Germinal center (tissue), 1 donor: ENCODE measurements around the gene MPRIP.

Source experiments
- DNase-seq: peaks from one replicate; pipeline ENCODE4 v3.0.0; 2012; ENCODE audit warnings: mixed read lengths, low spot score

MPRIP gene

DNA sequence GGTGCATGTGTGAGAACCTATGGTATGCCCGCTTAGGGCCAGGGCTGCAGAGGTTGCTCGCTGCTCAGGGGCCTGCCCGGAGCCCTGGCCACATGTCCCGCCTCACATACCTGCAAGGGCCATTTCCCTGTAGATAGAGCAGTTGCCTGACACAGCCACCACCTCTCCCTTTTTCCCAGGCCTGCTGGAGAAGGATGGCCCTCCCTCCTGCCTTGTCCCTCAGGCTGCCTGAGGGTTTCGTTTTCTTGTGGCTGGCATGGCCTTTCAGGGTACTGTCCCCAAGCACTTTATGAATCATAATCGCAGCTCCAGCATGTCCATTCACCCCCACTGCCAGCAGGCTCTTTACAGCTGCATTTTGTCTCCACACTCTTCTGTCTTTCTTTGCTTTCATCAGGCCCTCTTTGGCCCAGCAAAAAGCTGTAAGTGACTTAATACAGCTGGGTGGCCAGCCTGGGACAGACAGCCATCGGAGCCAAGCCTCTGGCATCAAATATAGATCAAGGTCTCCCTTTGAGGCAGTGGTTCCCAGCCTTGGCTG, 65.7 kb downstream of the MPRIP start:
- no peak for DNase-seq

DNA sequence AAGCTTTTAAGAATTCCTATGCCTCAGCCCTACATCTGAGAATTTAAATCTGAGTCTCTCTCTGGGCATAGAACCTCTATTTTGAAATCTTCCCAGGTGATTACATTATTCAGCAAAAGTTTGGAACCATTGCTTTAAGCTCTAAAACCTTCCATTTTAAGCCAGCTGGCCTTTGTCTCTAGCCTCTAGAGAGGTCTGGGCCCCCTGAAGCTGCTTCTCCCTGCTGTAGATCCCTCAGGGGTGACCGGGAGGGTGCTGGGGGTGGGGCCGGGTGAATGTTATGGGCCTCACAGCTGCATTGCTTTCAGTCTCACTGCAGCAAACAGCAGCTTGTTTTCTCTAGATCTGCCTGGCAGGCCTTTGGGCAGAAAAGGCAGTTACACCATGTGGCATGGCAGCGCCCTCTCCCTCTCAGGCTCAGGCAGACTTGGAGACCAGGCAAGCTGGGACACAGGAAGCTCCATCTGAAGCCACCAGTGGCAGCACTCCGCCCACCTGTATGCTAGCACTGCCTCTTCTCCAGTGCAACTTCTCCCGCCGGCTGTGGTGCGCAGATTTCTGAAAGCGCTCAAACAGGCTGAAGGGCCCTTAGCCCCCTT, 66.3 kb downstream of the MPRIP start:
- no peak for DNase-seq

- no peak for DNase-seq
Measured at GRCh38 chr17:17109256-17109655, 67.0 kb downstream of the MPRIP start.

- no peak for DNase-seq
Measured at GRCh38 chr17:17109907-17110306, 67.7 kb downstream of the MPRIP start.

GRCh38 chr17:17110520-17110919, 68.3 kb downstream of the MPRIP start:
- no peak for DNase-seq

DNA sequence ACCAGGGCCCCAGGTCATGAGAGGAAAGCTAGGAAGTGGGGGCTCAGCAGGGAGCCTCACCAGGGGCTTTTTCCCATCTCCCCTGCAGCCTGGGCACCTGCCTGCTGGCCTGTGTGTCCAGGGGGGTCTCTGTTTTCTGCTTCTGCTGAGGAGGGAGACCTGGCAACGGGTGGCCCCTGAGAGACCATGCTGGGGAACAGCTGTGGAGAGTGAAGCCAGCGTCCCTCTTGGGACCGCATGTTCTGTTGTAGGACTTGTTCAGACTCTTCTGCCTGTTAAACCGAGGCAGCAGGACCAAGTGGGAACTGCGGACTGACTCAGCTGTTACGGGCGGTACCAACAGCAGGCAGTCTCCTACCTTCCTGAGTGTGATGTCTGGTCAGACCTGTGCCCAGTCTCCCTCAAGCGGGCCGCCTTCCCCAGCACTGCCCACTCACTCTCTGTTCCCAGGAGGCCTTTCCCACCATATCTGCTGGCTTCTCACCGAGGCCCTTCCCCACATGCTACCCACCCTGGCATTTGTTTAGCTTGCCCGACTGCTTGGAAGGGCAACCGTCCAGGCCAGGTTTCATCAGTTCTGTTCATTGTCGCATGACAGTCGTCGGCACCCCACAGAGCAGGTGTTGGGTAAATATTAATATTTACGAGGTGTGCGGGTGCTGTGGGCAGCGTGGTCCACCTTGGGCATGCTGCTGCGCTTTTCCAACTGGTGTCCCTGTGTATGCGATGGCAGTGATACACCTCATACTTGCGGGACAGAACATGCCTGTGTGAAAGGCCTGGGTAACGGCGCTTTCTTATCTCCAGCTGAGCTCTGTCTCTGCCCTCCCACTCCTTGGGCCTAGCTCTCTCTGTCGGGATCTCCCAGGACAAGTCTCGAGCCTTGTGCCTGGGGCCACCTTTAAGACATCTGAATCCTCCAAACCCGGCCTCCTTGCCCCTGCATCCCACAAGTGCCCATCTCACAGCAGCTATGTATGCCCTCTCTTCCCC, 69.4 kb downstream of the MPRIP start:
- no peak for DNase-seq

GRCh38 chr17:17112628-17113200, 70.5 kb downstream of the MPRIP start:
- DNase-seq = no peak

DNA sequence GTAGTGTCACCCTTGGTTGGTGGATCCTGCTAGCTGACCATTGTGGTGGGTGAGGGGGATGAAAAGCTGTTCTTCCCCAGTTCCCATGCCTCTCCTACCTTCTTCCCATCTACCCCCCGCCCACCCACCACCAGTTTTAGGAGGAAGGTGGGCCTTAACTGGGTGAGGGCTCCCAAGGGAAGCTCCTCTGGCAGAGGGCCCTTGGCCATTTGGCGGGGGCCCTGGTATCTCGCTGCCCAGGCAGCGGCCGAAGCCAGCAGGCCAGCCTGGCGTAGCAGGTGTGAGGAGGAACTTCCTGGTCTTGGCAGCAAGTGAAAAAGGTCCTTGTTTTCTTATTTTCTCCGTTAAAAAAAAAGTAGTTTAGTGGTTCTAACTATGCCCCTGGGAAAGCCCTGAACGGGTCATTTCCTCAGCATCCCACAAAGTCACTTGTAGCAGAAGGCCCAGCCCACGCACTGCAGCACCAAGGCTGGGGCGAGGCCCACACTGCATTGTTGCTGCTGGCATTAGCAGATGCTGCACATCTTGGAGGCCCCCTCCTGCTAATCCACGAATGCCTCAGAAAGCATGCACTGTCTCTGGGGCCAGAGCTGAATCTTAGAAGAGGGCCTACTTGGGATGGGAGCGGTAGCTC, 72.5 kb downstream of the MPRIP start:
- DNase-seq = no peak

DNA sequence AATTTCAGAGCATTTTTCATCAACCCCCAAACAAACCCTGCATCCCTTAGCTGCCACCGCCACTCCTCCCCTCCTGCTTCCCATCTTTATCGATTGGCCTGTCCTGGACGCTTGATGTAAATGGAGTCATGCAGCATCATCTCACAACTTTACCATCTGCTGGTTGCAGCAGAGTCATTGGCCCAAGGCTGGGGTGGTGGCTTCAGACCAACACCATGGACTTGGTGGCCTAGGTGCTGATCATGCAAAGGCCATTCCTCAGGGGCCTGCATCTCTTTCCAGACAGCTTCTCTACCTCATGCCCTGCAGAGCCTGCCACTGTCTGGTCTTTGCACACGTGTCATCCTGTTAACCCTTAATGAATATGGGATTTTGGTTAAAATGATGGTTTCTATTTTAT, 73.4 kb downstream of the MPRIP start:
- no peak for DNase-seq

DNA sequence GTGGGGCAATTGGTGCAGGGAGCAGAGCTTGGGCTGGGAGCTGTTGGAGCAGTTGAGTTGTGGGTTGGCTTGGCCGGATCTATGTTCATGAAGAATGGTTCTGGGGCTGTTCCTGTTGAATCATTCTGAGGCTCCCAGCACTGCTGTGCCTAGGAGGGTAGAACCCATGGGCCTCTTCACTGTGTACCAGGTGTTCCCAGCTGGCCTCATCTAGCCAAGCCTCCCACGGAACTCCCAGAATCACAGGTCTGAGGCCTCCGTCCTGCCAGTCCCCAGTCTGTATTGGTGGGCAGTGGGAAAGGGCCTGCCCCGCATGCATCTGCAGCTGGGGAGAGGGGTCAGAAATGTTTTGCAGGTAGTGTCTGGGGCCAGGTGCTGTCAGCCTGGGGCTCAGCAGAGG, 74.1 kb downstream of the MPRIP start:
- DNase-seq = no peak

GRCh38 chr17:17117923-17118322, 75.7 kb downstream of the MPRIP start:
- DNase-seq = no peak

DNA sequence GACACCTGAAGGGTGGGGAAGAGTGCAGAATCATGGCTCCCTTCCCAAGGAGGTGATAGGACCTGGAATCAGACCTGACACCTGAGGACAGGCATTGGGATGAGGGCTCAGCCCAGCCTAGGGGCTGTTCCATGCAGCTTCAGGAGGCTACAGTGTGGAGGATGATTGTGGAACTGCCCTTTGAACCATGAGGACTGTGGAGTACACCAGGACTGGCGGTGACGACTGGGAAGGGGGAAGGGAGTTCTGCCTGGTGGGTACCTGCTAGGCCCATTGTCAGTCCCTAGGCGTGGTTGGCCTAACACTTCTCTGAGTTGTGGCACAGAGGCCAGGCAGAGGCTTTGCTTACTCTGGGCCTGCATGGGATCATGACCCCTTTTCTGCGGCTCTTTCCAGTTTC, 76.1 kb downstream of the MPRIP start:
- no peak for DNase-seq

DNA sequence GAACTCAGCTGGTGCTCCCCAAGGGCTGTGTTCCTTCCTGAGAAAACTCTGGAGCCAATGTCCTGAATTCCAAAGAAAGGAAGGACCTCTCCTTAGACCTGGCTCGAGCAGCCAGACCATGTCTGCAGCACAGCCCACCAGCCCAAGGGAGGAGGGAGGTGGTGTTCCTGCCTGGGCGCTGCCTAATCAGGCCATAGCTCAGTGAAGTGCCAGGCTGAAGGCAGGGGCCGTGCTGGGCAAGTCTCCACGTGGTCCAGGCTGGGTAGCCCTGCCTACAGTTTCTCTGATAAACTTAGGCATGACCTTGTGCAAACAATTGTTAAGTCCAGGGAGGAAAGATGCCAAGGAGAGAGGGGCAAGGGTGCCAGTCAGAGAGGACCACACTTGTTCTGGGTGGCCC, 76.8 kb downstream of the MPRIP start:
- no peak for DNase-seq

DNA sequence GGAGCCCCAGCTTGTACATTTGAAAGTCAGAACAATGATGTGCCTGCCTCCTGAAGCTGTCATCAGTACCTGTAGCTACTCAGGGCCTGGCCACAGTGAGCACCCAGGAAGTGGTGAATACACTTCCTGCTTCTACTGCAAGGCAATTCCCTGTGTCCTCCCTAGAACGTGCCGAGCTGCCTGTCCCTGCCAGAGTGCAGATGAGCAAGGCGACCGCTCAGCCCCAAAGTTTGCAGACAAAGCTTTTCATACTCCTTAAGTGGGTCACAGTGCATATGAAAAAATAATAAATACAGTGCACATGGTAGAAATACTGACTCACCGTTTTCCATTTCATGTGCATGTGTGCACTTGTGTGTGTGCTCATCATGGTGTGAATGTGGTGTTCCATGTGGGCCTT, 77.3 kb downstream of the MPRIP start:
- no peak for DNase-seq

DNA sequence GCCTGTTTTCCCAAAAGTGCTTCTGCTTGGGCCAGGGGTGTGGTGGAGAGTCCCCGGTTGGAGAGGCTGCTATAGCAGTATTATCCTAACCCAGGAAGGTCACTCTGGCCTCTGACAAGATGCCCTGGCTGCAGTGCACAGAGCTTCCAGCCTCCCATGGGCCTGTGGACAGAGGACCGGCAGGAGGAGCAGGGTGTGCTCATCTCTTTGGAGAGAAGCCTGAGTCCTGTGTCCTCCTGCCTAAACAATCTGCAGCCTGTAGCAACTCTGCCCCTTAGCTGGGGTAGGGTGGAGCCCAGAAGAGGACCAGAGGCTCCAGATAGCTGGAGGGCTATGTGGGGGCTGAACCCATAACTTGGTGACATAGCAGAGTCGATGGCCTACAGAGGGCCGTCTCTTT, 78.0 kb downstream of the MPRIP start:
- no peak for DNase-seq

GRCh38 chr17:17120701-17121100, 78.4 kb downstream of the MPRIP start:
- no peak for DNase-seq

- DNase-seq = no peak
Measured at GRCh38 chr17:17121162-17121561, 78.9 kb downstream of the MPRIP start.

DNA sequence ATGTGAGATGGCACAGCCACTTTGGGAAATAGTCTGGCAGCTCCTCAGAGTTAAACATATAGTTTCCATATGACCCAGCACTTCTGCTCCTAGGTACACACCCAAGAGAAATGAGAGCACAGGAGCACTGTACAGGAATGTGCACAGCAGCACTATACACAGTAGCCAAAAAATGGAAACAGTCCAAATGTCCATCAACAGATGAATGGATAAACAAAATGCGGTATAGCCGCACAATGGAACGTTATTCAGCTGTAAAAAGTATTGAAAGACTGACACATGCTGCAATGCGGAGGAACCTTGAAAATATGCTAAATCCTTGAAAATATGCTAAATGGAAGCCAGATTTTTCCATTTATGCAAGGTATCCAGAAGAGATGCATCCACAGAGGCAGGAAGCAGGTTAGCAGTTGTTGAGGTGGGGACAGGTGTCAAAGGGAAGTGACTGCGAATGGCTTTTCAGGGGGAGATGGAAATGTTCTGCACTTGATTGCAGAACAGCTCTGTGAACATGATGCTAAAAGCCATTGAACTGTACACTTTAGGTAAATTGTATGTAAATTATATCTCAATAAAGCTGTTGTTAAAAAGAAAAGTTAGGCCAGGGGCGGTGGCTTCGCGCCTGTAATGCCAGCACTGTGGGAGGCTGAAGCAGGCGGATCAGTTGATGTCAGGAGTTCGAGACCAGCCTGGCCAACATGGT, 80.7 kb downstream of the MPRIP start:
- peak; percentile 54 for DNase-seq

DNA sequence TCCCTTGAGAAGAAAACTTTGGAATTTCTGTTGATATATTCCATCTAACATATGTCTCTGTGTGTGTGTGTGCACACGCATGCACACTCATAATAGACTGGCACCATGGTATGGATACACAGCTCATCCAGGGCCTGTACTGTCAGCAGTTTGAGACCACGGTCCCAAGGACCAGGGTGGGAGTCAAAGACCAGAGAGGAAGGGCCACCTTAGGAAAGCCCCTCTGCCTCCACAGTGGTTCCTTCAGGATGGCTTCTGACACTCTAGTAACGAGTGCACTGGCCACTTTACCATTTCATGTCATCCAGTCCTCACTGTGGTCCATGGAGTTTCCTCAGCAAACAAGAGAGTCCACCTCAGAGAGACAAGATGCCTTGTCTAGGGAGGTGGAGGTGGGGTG, 82.1 kb downstream of the MPRIP start:
- DNase-seq = no peak

GRCh38 chr17:17125136-17126084, 83.2 kb downstream of the MPRIP start:
- DNase-seq = no peak
